Endothelial cell of umbilical vein (primary cell): ENCODE results near the gene KLHL17. TPM values are rescaled to one million over a fixed set of nuclear protein-coding genes. Genes with fewer than 3 reads are reported as not detected.

Experiments used
- BruUV-seq: library from RNA; stranded (reverse); fragments of 400-500 nt; replicated peaks from 2 replicates; lab custom pipeline; 2021; lab: Mats Ljungman, UMichigan
- CTCF ChIA-PET: fragments of 300-600, 350-600 bp; sonication (Branson Sonifier 250); formaldehyde crosslinking; loops from one replicate; lab custom pipeline; 2021; ENCODE audit warnings: antibody characterized with exemption, inconsistent platforms; lab: Charles Lee
- POLR2A ChIA-PET: fragments of 300-600, 350-600 bp; sonication (Branson Sonifier 250); formaldehyde crosslinking; loops from one replicate; lab custom pipeline; 2021; ENCODE audit warnings: antibody characterized with exemption, inconsistent platforms; lab: Charles Lee
- DNase-seq: peaks from one replicate; pipeline ENCODE4 v3.0.0-alpha.2; 2011; ENCODE audit warnings: low read depth, low spot score
- FAIRE-seq: peaks from 2 replicates; lab custom pipeline; 2011; peaks lifted over from hg19 to GRCh38; lab: Jason Lieb, UNC
- H2AFZ ChIP-seq: 2 replicates; pipeline ENCODE4 v1.6.0; 2012; ENCODE audit warnings: low read depth, low read length, control low read depth, inconsistent platforms
- H3K27ac ChIP-seq: 2 replicates; pipeline ENCODE4 v1.5.1; 2011; ENCODE audit warnings: low read depth, mild to moderate bottlenecking, control low read depth, low read length, moderate library complexity; ENCODE audit not compliant: insufficient read depth
- H3K27me3 ChIP-seq, 2 experiments: 2 replicates each; pipeline versions ENCODE4 v1.6.0 to v1.6.1; 2011; ENCODE audit warnings: low read length in 2 of 2, mixed read lengths in 1 of 2; ENCODE audit not compliant: control insufficient read depth in 2 of 2, insufficient read depth in 2 of 2
- H3K36me3 ChIP-seq, 2 experiments: 2 replicates in 1 of 2; 3 replicates in 1 of 2; pipeline ENCODE4 v1.5.1; 2011; ENCODE audit warnings: low read length in 2 of 2, mild to moderate bottlenecking in 1 of 2, moderate library complexity in 1 of 2; ENCODE audit not compliant: control insufficient read depth in 2 of 2, insufficient read depth in 2 of 2; ENCODE audit errors: extremely low read depth in 1 of 2
- H3K4me1 ChIP-seq: 3 replicates; pipeline ENCODE4 v1.5.1; 2011; ENCODE audit warnings: mild to moderate bottlenecking, low read length; ENCODE audit not compliant: control insufficient read depth, insufficient read depth; ENCODE audit errors: extremely low read depth
- H3K4me2 ChIP-seq: 2 replicates; pipeline ENCODE4 v1.6.1; 2011; ENCODE audit warnings: low read length, control low read depth, mixed read lengths; ENCODE audit not compliant: insufficient read depth
- H3K4me3 ChIP-seq, 3 experiments: fragments of 200-600 bp in 1 of 3; sonication (generic), shearing (Covaris generic) in 1 of 3; replicated peaks in 1 of 3; 2 replicates each; pipeline ENCODE4 v1.5.1; 2011 to 2016; ENCODE audit warnings: control low read depth in 3 of 3, low read length in 3 of 3, mild to moderate bottlenecking in 2 of 3, inconsistent platforms in 1 of 3, low read depth in 1 of 3, moderate library complexity in 1 of 3; ENCODE audit not compliant: insufficient read depth in 1 of 3
- H3K79me2 ChIP-seq: 2 replicates; pipeline ENCODE4 v1.6.0; 2012; ENCODE audit warnings: low read length, inconsistent platforms; ENCODE audit not compliant: control insufficient read depth, insufficient read depth
- H3K9ac ChIP-seq: replicated peaks from 2 replicates; pipeline ENCODE3; 2011; ENCODE audit warnings: low read length, control low read depth; ENCODE audit not compliant: insufficient read depth; ENCODE audit errors: extremely low read depth
- H3K9me1 ChIP-seq: replicated peaks from 3 replicates; pipeline ENCODE4 v1.6.0; 2011; ENCODE audit warnings: mild to moderate bottlenecking, low read length; ENCODE audit not compliant: control insufficient read depth, insufficient read depth; ENCODE audit errors: extremely low read depth
- H3K9me3 ChIP-seq: replicated peaks from 2 replicates; pipeline ENCODE4 v1.5.1; 2012; ENCODE audit warnings: low read length, inconsistent platforms; ENCODE audit not compliant: control insufficient read depth, insufficient read depth
- H4K20me1 ChIP-seq: replicated peaks from 2 replicates; pipeline ENCODE3; 2011; ENCODE audit warnings: mild to moderate bottlenecking, low read length; ENCODE audit not compliant: control insufficient read depth, insufficient read depth; ENCODE audit errors: extremely low read depth
- EZH2 ChIP-seq: IDR thresholded peaks from 2 replicates; pipeline ENCODE4 v1.6.1; 2012; ENCODE audit warnings: borderline replicate concordance, low read depth, mild to moderate bottlenecking, moderate library complexity, low read length, inconsistent platforms; ENCODE audit not compliant: severe bottlenecking
- FOS ChIP-seq: IDR thresholded peaks from 2 replicates; pipeline ENCODE4 v1.6.1; 2011; ENCODE audit warnings: mild to moderate bottlenecking, low read length, moderate library complexity, borderline replicate concordance; ENCODE audit not compliant: insufficient read depth
- GATA2 ChIP-seq: IDR thresholded peaks from 2 replicates; pipeline ENCODE4 v1.7.0; 2011; ENCODE audit warnings: low read depth, mild to moderate bottlenecking, moderate library complexity, mixed read lengths, low read length; ENCODE audit not compliant: insufficient read length, insufficient read depth
- JUN ChIP-seq: IDR thresholded peaks from 2 replicates; pipeline ENCODE4 v1.6.1; 2011; ENCODE audit warnings: borderline replicate concordance, low read depth; ENCODE audit not compliant: insufficient read length, insufficient read depth
- MYC ChIP-seq: IDR thresholded peaks from one replicate; pipeline ENCODE4 v1.6.1; 2011; ENCODE audit warnings: mild to moderate bottlenecking, low read depth, low read length
- POLR2A ChIP-seq: IDR thresholded peaks from 2 replicates; pipeline ENCODE4 v1.6.1; 2012; ENCODE audit warnings: low read depth, mild to moderate bottlenecking, control low read depth, low read length
- POLR2AphosphoS5 ChIP-seq: IDR thresholded peaks from 2 replicates; pipeline ENCODE4 v1.6.1; 2012; ENCODE audit warnings: low read depth, mild to moderate bottlenecking, control low read depth, low read length, moderate library complexity; ENCODE audit not compliant: insufficient read depth
- dilution Hi-C: fragments of 300-500 bp; cut with MboI; formaldehyde crosslinking; loops from one replicate; pipeline ENCODE4 v1.15.0; 2019; ENCODE audit warnings: low sequenced_read_pairs; ENCODE audit not compliant: extremely low pct_ligation_motif_present
- intact Hi-C: fragments of 100-400 bp; cut with micrococcal nuclease; formaldehyde crosslinking; loops from one replicate; pipeline ENCODE4 v1.10.0; 2022
- polyA plus RNA-seq, 4 experiments: library from polyadenylated mRNA; depleted of rRNA in 3 of 4; stranded (reverse) in 3 of 4; unstranded in 1 of 4; fragments of >200 nt; gene quantifications; 2 replicates each; pipeline versions ENCODE4 v1.2.1 to v1.2.3, GENCODE V29; 2011 to 2012; ENCODE audit warnings: missing spikeins in 1 of 4
- total RNA-seq: library from RNA; stranded (reverse); gene quantifications from 2 replicates; pipeline ENCODE4 v1.2.3, GENCODE V29; 2021
- TF ChIP-seq, protein P1 (sequence below): IDR thresholded peaks from 2 replicates; pipeline ENCODE4 v1.6.1; 2011; ENCODE audit not compliant: insufficient read depth, insufficient read length
- TF ChIP-seq, protein P2 (sequence below), 2 donors: IDR thresholded peaks; 1 replicate in 1 of 2; 2 replicates in 1 of 2; pipeline ENCODE4 v1.5.1; 2011; ENCODE audit warnings: low read length in 2 of 2, mild to moderate bottlenecking in 2 of 2, moderate library complexity in 2 of 2, control low read depth in 1 of 2, inconsistent platforms in 1 of 2, low read depth in 1 of 2; ENCODE audit not compliant: insufficient read depth in 1 of 2; ENCODE audit errors: extremely low read depth in 1 of 2

Gene KLHL17
- total and polyA plus RNA-seq, 2 donors (not counting 3 experiments of a cell fraction or from before 2014, with no cell fraction given) = 27.0 to 30.1 TPM

DNA sequence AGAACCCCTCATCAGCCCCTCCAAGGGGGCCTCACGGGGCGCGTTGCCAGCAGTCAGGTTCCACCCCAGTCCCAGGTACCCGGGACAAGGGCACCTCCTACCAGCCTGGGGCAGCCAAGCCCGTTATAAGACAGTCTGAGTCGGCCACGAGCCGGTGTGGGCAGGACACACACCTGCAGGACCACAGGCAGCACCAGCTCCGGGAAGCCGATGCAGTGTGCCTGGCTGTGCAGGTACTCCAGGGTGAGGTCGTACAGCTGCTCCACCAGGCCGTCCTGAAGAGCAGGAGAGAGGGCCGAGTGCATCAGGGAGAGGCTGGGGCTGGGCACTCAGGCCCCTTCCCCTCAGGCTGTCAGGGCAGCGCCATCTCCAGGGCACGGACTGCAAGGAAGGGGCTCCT, 12.4 kb upstream of the KLHL17 start:
- H4K20me1 ChIP-seq = no peaks in the 10 kb centered on the region
- H3K9ac ChIP-seq = no peak overlapping the region
- no peak overlapping the region for H3K4me2 ChIP-seq
- DNase-seq (no peak), FAIRE-seq (no peak)
- no peaks in the 10 kb centered on the region for H3K9me3 ChIP-seq
- no peaks in the 10 kb centered on the region for H3K4me1 ChIP-seq
- no peak for TF ChIP-seq EZH2
- no peak for TF ChIP-seq JUN
- TF ChIP-seq POLR2AphosphoS5 = no peak
- TF ChIP-seq, protein P1, sequence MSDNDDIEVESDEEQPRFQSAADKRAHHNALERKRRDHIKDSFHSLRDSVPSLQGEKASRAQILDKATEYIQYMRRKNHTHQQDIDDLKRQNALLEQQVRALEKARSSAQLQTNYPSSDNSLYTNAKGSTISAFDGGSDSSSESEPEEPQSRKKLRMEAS = no peak
- TF ChIP-seq MYC = no peak
- TF ChIP-seq, protein P2, sequence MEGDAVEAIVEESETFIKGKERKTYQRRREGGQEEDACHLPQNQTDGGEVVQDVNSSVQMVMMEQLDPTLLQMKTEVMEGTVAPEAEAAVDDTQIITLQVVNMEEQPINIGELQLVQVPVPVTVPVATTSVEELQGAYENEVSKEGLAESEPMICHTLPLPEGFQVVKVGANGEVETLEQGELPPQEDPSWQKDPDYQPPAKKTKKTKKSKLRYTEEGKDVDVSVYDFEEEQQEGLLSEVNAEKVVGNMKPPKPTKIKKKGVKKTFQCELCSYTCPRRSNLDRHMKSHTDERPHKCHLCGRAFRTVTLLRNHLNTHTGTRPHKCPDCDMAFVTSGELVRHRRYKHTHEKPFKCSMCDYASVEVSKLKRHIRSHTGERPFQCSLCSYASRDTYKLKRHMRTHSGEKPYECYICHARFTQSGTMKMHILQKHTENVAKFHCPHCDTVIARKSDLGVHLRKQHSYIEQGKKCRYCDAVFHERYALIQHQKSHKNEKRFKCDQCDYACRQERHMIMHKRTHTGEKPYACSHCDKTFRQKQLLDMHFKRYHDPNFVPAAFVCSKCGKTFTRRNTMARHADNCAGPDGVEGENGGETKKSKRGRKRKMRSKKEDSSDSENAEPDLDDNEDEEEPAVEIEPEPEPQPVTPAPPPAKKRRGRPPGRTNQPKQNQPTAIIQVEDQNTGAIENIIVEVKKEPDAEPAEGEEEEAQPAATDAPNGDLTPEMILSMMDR (IDR thresholded peaks at IDR 0.05; ENCODE audit: extremely low read depth in 1 of 2, insufficient read depth in 1 of 2, low read depth in 1 of 2, low read length in 2 of 2) = no peak
- no peak for TF ChIP-seq FOS
- TF ChIP-seq GATA2 = no peak
- TF ChIP-seq POLR2A = no peak
- H3K9me1 ChIP-seq = no peaks in the 10 kb centered on the region
- H2AFZ ChIP-seq = no peak overlapping the region
- dilution Hi-C loops = no loop called here
- BruUV-seq = no TSS peak
- ChIA-PET CTCF (no interaction called here), POLR2A (no interaction called here)
- peaks cover 0 to 50% of the 10 kb centered on the region in 2 experiments for H3K36me3 ChIP-seq
- H3K79me2 ChIP-seq = no peaks in the 10 kb centered on the region
- no peak overlapping the region for H3K27ac ChIP-seq
- H3K27me3 ChIP-seq = peaks cover 0 to 3% of the 10 kb centered on the region in 2 experiments
- no peak overlapping the region for H3K4me3 ChIP-seq
- intact Hi-C loops = no loop called here
